Neural cell (in vitro differentiated cells): ENCODE data around the gene CNOT3.

Experiments
- EP300 ChIP-seq: fragments of 450-650 bp; conservative IDR thresholded peaks from 2 replicates; pipeline ENCODE4 v1.6.1; 2014; ENCODE audit warnings: antibody characterized with exemption, mild to moderate bottlenecking, moderate library complexity; ENCODE audit not compliant: poor library complexity, severe bottlenecking
- TF ChIP-seq, protein P1 (sequence below): fragments of 450-650 bp; IDR thresholded peaks from 2 replicates; pipeline ENCODE4 v1.5.1; 2014; ENCODE audit warnings: antibody characterized with exemption, mild to moderate bottlenecking, moderate library complexity; ENCODE audit not compliant: poor library complexity, severe bottlenecking

DNA sequence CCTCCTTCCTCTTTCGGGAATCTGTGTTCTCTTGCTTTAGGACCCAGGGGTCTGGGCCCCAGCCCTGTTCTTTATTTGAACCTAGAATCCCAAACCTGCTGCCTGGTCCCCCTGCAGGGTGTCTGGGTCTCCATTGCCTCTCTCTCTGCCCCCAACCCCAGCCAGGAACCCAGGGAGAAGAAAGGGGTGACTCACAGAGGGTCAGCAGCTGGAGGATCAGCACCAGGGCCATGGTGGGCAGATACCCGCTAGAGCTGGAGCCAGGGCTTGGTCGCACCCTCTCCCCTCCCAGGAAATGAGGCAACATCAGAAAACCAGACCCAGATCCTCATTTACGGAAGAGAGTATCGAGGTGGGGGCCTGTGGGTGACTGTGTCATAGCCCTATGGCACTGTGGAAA, 37.0 kb upstream of the CNOT3 start, which contains the start of gene OSCAR:
- TF ChIP-seq EP300, result no peak
- TF ChIP-seq, protein P1, sequence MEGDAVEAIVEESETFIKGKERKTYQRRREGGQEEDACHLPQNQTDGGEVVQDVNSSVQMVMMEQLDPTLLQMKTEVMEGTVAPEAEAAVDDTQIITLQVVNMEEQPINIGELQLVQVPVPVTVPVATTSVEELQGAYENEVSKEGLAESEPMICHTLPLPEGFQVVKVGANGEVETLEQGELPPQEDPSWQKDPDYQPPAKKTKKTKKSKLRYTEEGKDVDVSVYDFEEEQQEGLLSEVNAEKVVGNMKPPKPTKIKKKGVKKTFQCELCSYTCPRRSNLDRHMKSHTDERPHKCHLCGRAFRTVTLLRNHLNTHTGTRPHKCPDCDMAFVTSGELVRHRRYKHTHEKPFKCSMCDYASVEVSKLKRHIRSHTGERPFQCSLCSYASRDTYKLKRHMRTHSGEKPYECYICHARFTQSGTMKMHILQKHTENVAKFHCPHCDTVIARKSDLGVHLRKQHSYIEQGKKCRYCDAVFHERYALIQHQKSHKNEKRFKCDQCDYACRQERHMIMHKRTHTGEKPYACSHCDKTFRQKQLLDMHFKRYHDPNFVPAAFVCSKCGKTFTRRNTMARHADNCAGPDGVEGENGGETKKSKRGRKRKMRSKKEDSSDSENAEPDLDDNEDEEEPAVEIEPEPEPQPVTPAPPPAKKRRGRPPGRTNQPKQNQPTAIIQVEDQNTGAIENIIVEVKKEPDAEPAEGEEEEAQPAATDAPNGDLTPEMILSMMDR, result no peak
